GM19438 (cell line): Measurements from ENCODE around the gene WNK4.

Experiments
- ATAC-seq: cut with Tn5 transposase; IDR thresholded peaks from one replicate; pipeline ENCODE4 v1.9.1; 2021; ENCODE audit warnings: low read depth; ENCODE audit not compliant: unreplicated experiment

The WNK4 gene

GRCh38 chr17:42832934-42833766 is 52.7 kb downstream of the WNK4 start, which contains the start of gene PSME3:
PSME3 (plus strand) TSS chr17:42833397; CDS start chr17:42833632, 235 bp downstream.
- ATAC-seq = peak; percentile 80

GRCh38 chr17:42833767-42834422 is 53.5 kb downstream of the WNK4 start:
- ATAC-seq = peak; percentile 28

- no peak for ATAC-seq
These were observed 55.3 kb downstream of the WNK4 start for GRCh38 chr17:42835732-42836131.

GRCh38 chr17:42841975-42842685 is 61.7 kb downstream of the WNK4 start:
- ATAC-seq = no peak

- no peak for ATAC-seq
These were observed 63.0 kb downstream of the WNK4 start for GRCh38 chr17:42843358-42843934.

- no peak for ATAC-seq
These were observed 63.9 kb downstream of the WNK4 start, which contains the start of gene AOC2 for GRCh38 chr17:42844271-42844670. AOC2 (plus strand) TSS chr17:42844580; CDS start chr17:42844627, 47 bp downstream.

- no peak for ATAC-seq
These were observed 64.5 kb downstream of the WNK4 start for GRCh38 chr17:42844761-42845555.

GRCh38 chr17:42845556-42845917 is 65.1 kb downstream of the WNK4 start:
- no peak for ATAC-seq

GRCh38 chr17:42845918-42846593 is 65.6 kb downstream of the WNK4 start:
- no peak for ATAC-seq
